ENCODE results near the gene NEDD9. TPM values are rescaled to one million over a fixed set of nuclear protein-coding genes. Genes with fewer than 3 reads are reported as not detected.

NEDD9 gene
- total RNA-seq, 6 donors from 2014 or later: 122 to 334 (median 173) TPM

GRCh38 chr6:11277275-11278206, 45.1 kb upstream of the NEDD9 start:
- peaks cover 48 to 64% (median 54%) of the 10 kb centered on the region in 4 donors for H3K4me1 ChIP-seq
- ATAC-seq (ENCODE audit: low FRiP score in 2 of 2): peak; percentile 37 to 61
- H3K9me3 ChIP-seq: no peaks in the 10 kb centered on the region

GRCh38 chr6:11276911-11277274, 44.4 kb upstream of the NEDD9 start:
- Histone ChIP-seq H3K36me3 (no peaks in the 10 kb centered on the region), H3K27ac (peak overlapping the region; percentile 55 to 83 (median 74)), H3K27me3 (no peaks in the 10 kb centered on the region), H3K4me3 (no peak overlapping the region), H3K4me1 (peaks cover 54 to 70% (median 60%) of the 10 kb centered on the region in 4 donors), H3K9me3 (no peaks in the 10 kb centered on the region)
- no peak for DNase-seq
- ATAC-seq (ENCODE audit: low FRiP score in 2 of 2): no peak
- 49 to 76% methylated on average over 4 of the region's 4 CpGs for WGBS, 2 donors
- TF ChIP-seq CTCF (IDR thresholded peaks at IDR 0.05): no peak
- TF ChIP-seq POLR2A (IDR thresholded peaks at IDR 0.05): no peak
- TF ChIP-seq EP300 (IDR thresholded peaks at IDR 0.05): no peak
- no peak for TF ChIP-seq POLR2AphosphoS5 (IDR thresholded peaks at IDR 0.05)

More at GRCh38 chr6:11277275-11278206, 45.1 kb upstream of the NEDD9 start:
- Histone ChIP-seq H3K4me3 (no peak overlapping the region), H3K27me3 (no peaks in the 10 kb centered on the region), H3K27ac (peak overlapping the region; percentile 55 to 83 (median 74)), H3K36me3 (no peaks in the 10 kb centered on the region)
- no peak for DNase-seq
- TF ChIP-seq CTCF (IDR thresholded peaks at IDR 0.05) (no peak), POLR2AphosphoS5 (IDR thresholded peaks at IDR 0.05) (peak in 1 of 2 donors; percentile 44), EP300 (IDR thresholded peaks at IDR 0.05) (peak in 2 of 4 donors; percentile 56 to 86), POLR2A (IDR thresholded peaks at IDR 0.05) (peak in 1 of 4 donors; percentile 29)
- WGBS, 2 donors: 61% methylated on average over 13 to 14 of the region's 14 CpGs

GRCh38 chr6:11276228-11276627, 43.8 kb upstream of the NEDD9 start:
- H3K4me1 ChIP-seq: peaks cover 57 to 76% (median 65%) of the 10 kb centered on the region in 4 donors
- TF ChIP-seq EP300 (IDR thresholded peaks at IDR 0.05): no peak
- no peak for TF ChIP-seq POLR2A (IDR thresholded peaks at IDR 0.05)
- no peak for TF ChIP-seq POLR2AphosphoS5 (IDR thresholded peaks at IDR 0.05)
- TF ChIP-seq CTCF (IDR thresholded peaks at IDR 0.05): no peak
- peak overlapping the region in 1 of 4 donors; percentile 6 for H3K4me3 ChIP-seq
- H3K36me3 ChIP-seq: no peaks in the 10 kb centered on the region
- H3K27me3 ChIP-seq: no peaks in the 10 kb centered on the region
- peak overlapping the region; percentile 40 to 83 (median 64) for H3K27ac ChIP-seq
- ATAC-seq (ENCODE audit: low FRiP score in 2 of 2) (no peak), DNase-seq (no peak)
- no peaks in the 10 kb centered on the region for H3K9me3 ChIP-seq
- WGBS, 2 donors: 93% methylated on average over 8 of the region's 8 CpGs

- ATAC-seq (ENCODE audit: low FRiP score in 2 of 2): peak; percentile 45 to 79
- H3K4me1 ChIP-seq: peaks cover 64 to 80% (median 71%) of the 10 kb centered on the region in 4 donors
- no peaks in the 10 kb centered on the region for H3K27me3 ChIP-seq
- WGBS, 2 donors: 21 to 30% methylated on average over 4 of the region's 4 CpGs
- peak; percentile 33 to 41 for TF ChIP-seq POLR2AphosphoS5 (IDR thresholded peaks at IDR 0.05)
- no peak for TF ChIP-seq POLR2A (IDR thresholded peaks at IDR 0.05)
- TF ChIP-seq EP300 (IDR thresholded peaks at IDR 0.05): peak in 1 of 4 donors; percentile 81
- no peaks in the 10 kb centered on the region for H3K36me3 ChIP-seq
- H3K9me3 ChIP-seq: no peaks in the 10 kb centered on the region
- no peak overlapping the region for H3K4me3 ChIP-seq
- H3K27ac ChIP-seq: peak overlapping the region in 3 of 4 donors; percentile 40 to 83 (median 55)
- DNase-seq: peak in 1 of 2 donors; percentile 67
Measured at GRCh38 chr6:11275598-11275997, 43.1 kb upstream of the NEDD9 start.

- TF ChIP-seq CTCF (IDR thresholded peaks at IDR 0.05) (no peak), EP300 (IDR thresholded peaks at IDR 0.05) (no peak), POLR2AphosphoS5 (IDR thresholded peaks at IDR 0.05) (no peak), POLR2A (IDR thresholded peaks at IDR 0.05) (no peak)
- no peaks in the 10 kb centered on the region for H3K9me3 ChIP-seq
- H3K4me3 ChIP-seq: no peak overlapping the region
- peaks cover 67 to 77% (median 75%) of the 10 kb centered on the region in 4 donors for H3K4me1 ChIP-seq
- H3K27me3 ChIP-seq: no peaks in the 10 kb centered on the region
- DNase-seq (peak in 1 of 2 donors; percentile 51), ATAC-seq (ENCODE audit: low FRiP score in 2 of 2) (no peak)
- 96 to 97% methylated on average over 19 of the region's 19 CpGs for WGBS, 2 donors
- H3K36me3 ChIP-seq: no peaks in the 10 kb centered on the region
- H3K27ac ChIP-seq: peak overlapping the region in 3 of 4 donors; percentile 46 to 61 (median 59)
Measured at GRCh38 chr6:11273406-11274065, 41.1 kb upstream of the NEDD9 start.

Measured in upper lobe of left lung (tissue), 6 donors.